ENCODE results near the gene TK1. TPM values are rescaled to one million over a fixed set of nuclear protein-coding genes. Genes with fewer than 3 reads are reported as not detected.

Gene TK1
- total RNA-seq, 4 donors from 2014 or later: 11.3 to 57.7 (median 34.3) TPM

- Histone ChIP-seq H3K36me3 (peaks cover 2 to 15% (median 3%) of the 10 kb centered on the region in 3 donors), H3K4me3 (peak overlapping the region in 2 of 4 donors; percentile 50 to 67), H3K27me3 (peaks cover 0 to 18% (median 0%) of the 10 kb centered on the region in 4 donors), H3K9me3 (no peaks in the 10 kb centered on the region), H3K4me1 (peaks cover 64 to 96% (median 73%) of the 10 kb centered on the region in 3 donors), H3K27ac (peak overlapping the region; percentile 80 to 88 (median 86))
- TF ChIP-seq POLR2A (IDR thresholded peaks at IDR 0.05): no peak
- no peak for TF ChIP-seq CTCF (IDR thresholded peaks at IDR 0.05)
- intact Hi-C loops (cut with DNase I): no loop called here
- 28 to 43% methylated on average over 2 of the region's 5 CpGs for WGBS, 2 donors
- DNase-seq: no peak
Observed at GRCh38 chr17:78130090-78130436, 56.8 kb downstream of the TK1 start.

GRCh38 chr17:78129351-78130089 is 57.3 kb downstream of the TK1 start:
- TF ChIP-seq POLR2A (IDR thresholded peaks at IDR 0.05) (peak in 1 of 4 donors; percentile 8), CTCF (IDR thresholded peaks at IDR 0.05) (no peak)
- Histone ChIP-seq H3K27ac (peak overlapping the region; percentile 80 to 88 (median 86)), H3K9me3 (no peaks in the 10 kb centered on the region), H3K4me1 (peaks cover 69 to 100% (median 75%) of the 10 kb centered on the region in 3 donors), H3K36me3 (peaks cover 7 to 20% (median 9%) of the 10 kb centered on the region in 3 donors), H3K27me3 (peaks cover 0 to 18% (median 0%) of the 10 kb centered on the region in 4 donors), H3K4me3 (peak overlapping the region in 1 of 4 donors; percentile 86)
- DNase-seq: no peak
- 17 to 71% methylated on average over 1 to 3 of the region's 4 CpGs for WGBS, 2 donors
- intact Hi-C loops (cut with DNase I): no loop called here

GRCh38 chr17:78128551-78129350 is 58.1 kb downstream of the TK1 start, which contains the start of gene TMC6:
Gene TMC6, minus strand, starts transcription at chr17:78128755. Its CDS starts 1,923 bp downstream, at chr17:78126832.
- Histone ChIP-seq H3K4me3 (peak within 1 kb of the TSS; percentile 41 to 86 (median 65)), H3K9me3 (no peaks in the 10 kb centered on the region), H3K27ac (peak within 1 kb of the TSS; percentile 80 to 88 (median 86)), H3K36me3 (peaks cover 7 to 28% (median 9%) of the 10 kb centered on the region in 3 donors), H3K27me3 (peaks cover 0 to 18% (median 0%) of the 10 kb centered on the region in 4 donors), H3K4me1 (peaks cover 73 to 100% (median 74%) of the 10 kb centered on the region in 3 donors)
- intact Hi-C loops (cut with DNase I): no loop called here
- DNase-seq: no peak
- TF ChIP-seq CTCF (IDR thresholded peaks at IDR 0.05): no peak
- peak in 3 of 4 donors; percentile 10 to 72 (median 58) for TF ChIP-seq POLR2A (IDR thresholded peaks at IDR 0.05)
- WGBS, 2 donors: 0% methylated on average over 3 to 4 of the region's 54 CpGs

GRCh38 chr17:78127888-78128550 is 58.8 kb downstream of the TK1 start:
- peak overlapping the region; percentile 41 to 86 (median 65) for H3K4me3 ChIP-seq
- peak overlapping the region; percentile 80 to 88 (median 86) for H3K27ac ChIP-seq
- H3K9me3 ChIP-seq: no peaks in the 10 kb centered on the region
- H3K36me3 ChIP-seq: peaks cover 7 to 35% (median 12%) of the 10 kb centered on the region in 3 donors
- no peak for TF ChIP-seq CTCF (IDR thresholded peaks at IDR 0.05)
- TF ChIP-seq POLR2A (IDR thresholded peaks at IDR 0.05): no peak
- peaks cover 69 to 94% (median 74%) of the 10 kb centered on the region in 3 donors for H3K4me1 ChIP-seq
- no peak for DNase-seq
- 0% methylated on average over 7 of the region's 39 CpGs; no CpG with 5 or more reads in 1 of the 2 donors for WGBS, 2 donors
- intact Hi-C loops (cut with DNase I): no loop called here
- peaks cover 0 to 18% (median 0%) of the 10 kb centered on the region in 4 donors for H3K27me3 ChIP-seq

Data from esophagus squamous epithelium (tissue), 5 donors.